Raji (cell line): Measurements from ENCODE around the gene ALKBH3.

Experiments
- POLR2A ChIP-seq: IDR thresholded peaks from 2 replicates; pipeline ENCODE4 v1.6.1; 2011; ENCODE audit warnings: low read depth, low read length, control low read depth; ENCODE audit not compliant: insufficient read depth

ALKBH3 gene

DNA sequence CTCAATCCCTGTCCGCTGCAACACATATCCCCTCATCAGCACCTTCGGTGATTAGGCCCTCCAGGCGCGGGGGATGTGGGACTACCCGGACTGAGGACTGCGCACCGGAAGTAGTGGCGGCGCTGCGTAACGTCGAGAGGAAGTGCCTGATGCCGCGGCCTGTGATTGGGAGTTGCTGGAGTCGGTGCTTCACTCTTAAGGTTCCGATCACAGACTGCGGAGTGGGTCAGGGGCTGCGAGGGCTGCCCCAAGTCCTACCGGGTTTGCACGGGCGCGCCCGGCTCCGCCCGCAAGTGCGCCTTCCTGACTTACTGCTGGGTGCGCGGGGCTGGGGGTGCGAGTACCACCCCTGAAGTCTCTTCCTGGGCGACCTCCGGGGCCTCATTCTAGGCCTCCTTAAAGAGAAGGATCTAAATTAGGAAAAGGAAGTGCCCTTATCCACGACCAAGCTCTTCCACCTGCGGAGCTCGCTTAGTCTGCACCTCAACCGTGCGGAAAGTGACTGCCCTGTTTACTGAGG is at the start of gene ALKBH3:
Gene ALKBH3, plus strand, starts transcription at position 192 of the 520 bp plus-strand sequence. CDS start 1,822 bp downstream, outside the sequence.
- peak; percentile 35; the same call in 1 of the 2 replicates for TF ChIP-seq POLR2A

DNA sequence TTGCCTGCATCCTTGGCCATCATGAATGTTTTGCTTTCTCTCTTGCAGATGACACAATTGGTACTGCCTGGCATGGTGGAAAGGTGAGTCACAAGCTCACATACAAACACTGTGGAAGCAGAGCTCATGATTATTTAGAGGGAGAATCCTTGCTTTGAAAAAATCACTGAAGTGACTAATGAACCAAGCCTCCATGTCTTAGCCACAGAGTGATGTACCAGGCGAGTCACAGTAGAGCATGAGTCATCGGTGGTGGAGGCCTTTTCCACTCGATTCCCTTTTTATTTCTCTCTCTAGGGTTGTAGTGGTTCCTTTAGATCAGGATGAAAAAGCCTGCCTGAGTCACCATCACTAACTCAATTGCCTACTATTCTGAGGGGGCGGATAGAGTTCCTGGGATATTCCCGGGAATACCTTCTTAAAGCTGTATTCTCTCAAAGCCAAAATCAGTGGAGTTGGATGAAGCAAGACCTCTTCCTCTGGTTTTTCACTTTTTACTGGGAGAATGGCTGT is 49.6 kb upstream of the ALKBH3 start:
- TF ChIP-seq POLR2A = no peak

DNA sequence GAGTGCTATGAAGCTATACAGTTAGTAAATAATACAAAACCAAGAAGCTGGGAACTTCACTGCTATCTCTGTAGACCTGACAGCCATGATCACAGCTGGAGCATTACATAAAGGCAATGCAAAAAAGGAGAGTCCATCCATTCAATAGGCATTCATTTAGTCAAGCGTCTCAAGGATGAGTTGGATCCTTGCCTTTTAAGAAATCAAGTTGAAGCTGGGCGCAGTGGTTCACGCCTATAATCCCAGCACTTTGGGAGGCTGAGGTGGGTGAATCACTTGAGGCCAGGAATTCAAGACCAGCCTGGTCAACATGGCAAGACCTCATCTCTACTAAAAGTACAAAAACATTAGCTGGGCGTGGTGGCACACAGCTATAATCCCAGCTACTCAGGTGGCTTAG is 48.1 kb upstream of the ALKBH3 start:
- no peak for TF ChIP-seq POLR2A

DNA sequence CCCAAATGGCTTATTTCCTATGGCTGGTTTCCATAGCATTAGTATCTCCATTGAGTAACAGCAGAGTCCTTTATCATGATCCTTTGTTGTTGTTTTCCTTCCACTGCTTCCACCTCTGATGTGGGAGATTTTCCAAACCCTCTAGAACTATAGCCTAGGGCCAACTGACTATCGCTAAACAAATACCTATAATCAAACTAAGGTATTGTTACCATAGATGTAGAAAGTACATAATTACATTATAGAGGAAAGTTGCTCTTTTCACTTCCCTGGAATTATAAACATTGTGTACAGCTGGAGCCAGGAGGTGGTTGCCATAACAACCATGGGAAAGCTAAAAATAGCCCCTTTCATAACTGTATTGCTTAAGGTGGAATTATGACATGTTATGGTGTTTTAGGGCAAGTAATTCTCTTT is 47.0 kb upstream of the ALKBH3 start:
- no peak for TF ChIP-seq POLR2A

DNA sequence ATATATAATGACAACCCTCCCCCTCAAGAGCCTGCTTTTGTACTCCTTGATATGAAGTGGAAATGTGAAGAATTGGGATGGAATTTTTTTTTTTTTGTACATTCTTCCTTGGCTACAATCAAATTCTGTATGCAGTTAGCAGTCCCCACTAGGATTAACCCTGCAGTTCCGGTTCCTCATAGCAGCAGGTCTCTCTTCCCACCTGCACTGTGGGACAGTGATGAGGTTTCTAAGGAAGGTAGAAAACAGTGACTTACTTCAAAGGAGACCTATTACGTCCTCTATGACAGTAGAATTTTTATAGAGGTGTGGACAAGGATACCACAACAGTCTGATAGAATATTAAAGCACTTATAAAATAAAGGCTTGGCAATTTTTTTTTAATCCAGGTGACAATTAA is 46.3 kb upstream of the ALKBH3 start:
- TF ChIP-seq POLR2A = no peak

- TF ChIP-seq POLR2A = no peak
These were observed 45.5 kb upstream of the ALKBH3 start for GRCh38 chr11:43835104-43835503.

DNA sequence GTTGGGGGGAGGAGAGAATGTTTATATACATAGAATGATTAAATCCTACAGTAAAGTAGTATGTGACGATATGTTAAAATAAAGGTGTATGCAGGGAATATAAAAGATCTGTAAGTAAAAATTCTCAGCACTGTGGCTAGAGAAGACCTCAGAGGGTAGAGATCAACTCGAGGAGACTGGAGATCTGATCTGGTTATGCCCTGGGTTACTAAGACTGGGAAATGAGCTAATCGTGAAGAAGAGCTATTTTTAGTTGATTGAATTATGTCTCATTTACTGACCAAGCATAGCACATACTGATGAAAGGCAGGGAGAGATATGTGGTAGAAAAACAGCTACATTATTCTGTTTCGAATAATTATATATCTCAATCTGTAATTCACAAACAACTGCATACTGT is 42.8 kb upstream of the ALKBH3 start:
- no peak for TF ChIP-seq POLR2A

GRCh38 chr11:43842021-43842420 is 38.6 kb upstream of the ALKBH3 start:
- TF ChIP-seq POLR2A = no peak

DNA sequence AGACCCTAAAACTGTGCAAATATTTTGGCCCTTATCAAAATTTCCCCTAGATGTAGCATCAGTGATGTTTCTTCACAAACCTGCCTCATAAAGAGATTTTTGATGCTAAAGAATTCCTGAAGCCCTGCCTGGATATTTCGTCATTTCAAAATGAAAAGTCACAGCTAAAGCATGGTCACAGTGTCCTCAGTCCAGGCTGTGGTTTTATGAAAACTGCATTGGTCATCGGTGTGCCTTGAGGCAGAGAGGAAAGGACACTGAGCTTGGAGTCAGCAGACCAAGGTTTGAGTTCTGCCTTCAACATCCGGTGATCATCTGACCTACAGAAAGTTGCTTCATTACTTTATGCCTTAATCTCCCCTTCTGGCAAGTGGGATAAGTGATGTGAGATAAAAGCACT is 34.8 kb upstream of the ALKBH3 start:
- TF ChIP-seq POLR2A = no peak

GRCh38 chr11:43852057-43852636 is 28.5 kb upstream of the ALKBH3 start:
- TF ChIP-seq POLR2A = no peak

- TF ChIP-seq POLR2A = no peak
These were observed 26.9 kb upstream of the ALKBH3 start for GRCh38 chr11:43853781-43854180.

DNA sequence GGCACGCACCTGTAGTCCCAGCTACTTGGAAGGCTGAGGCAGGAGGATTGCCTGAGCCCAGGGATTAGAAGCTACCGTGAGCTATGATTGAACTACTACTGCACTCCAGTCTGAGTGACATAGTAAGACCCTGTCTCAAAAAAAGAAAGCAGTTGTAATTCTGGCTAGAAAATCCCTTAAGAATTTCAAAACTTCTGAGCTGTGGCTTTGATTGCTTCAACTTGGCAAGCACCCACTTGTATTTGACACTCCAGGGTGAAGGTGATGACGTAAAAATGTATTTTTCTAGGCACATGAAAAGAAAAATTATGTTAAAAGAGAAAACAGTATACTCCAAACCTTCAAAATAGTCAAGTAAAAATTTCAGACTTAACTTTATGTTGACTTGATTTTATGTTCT is 23.6 kb upstream of the ALKBH3 start:
- TF ChIP-seq POLR2A = no peak

GRCh38 chr11:43861141-43861540 is 19.5 kb upstream of the ALKBH3 start:
- TF ChIP-seq POLR2A = no peak

DNA sequence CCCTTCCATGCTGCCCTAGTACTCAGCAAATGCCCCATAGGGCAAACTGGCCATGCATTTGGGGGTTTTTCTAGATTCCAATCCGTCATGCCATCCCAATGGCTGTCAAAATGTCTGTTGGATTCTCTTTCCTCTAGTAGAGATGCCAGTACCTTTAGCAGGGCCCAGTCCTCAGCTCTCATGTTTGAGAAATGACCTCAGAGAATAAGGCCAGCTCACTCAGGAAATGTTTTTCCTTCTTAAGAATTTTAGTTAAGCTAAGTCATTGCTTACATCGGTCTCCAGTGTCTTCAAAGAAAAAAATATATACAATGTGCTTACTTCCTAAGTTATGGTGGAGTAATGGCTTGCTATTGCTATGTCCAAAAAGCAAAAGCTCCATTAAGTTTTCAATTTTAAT is 14.1 kb upstream of the ALKBH3 start:
- no peak for TF ChIP-seq POLR2A

- TF ChIP-seq POLR2A = no peak
These were observed 13.7 kb upstream of the ALKBH3 start for GRCh38 chr11:43866969-43867368.

- no peak for TF ChIP-seq POLR2A
These were observed 11.6 kb upstream of the ALKBH3 start for GRCh38 chr11:43868852-43869567.
